ENCODE measurements around the gene EMILIN1.

The EMILIN1 gene

GRCh38 chr2:27081984-27082772 lies 3.8 kb downstream of the EMILIN1 start:
- DNase-seq: no peak

GRCh38 chr2:27082773-27083409 lies 4.5 kb downstream of the EMILIN1 start:
- no peak for DNase-seq

GRCh38 chr2:27083410-27084296 lies 5.2 kb downstream of the EMILIN1 start:
- DNase-seq: no peak

GRCh38 chr2:27084297-27085061 lies 6.1 kb downstream of the EMILIN1 start:
- DNase-seq: no peak

- DNase-seq: no peak
Observed at GRCh38 chr2:27085062-27085672, 6.8 kb downstream of the EMILIN1 start.

GRCh38 chr2:27085673-27086089 lies 7.3 kb downstream of the EMILIN1 start:
- DNase-seq: no peak

- peak; percentile 70 for DNase-seq
Observed at GRCh38 chr2:27086090-27086723, 7.8 kb downstream of the EMILIN1 start.

- no peak for DNase-seq
Observed at GRCh38 chr2:27086724-27087593, 8.5 kb downstream of the EMILIN1 start, which contains the start of gene KHK. TSS of gene KHK (plus strand) at chr2:27086772. CDS start at chr2:27087260, 488 bp downstream.

- DNase-seq: no peak
Observed at GRCh38 chr2:27087823-27088410, 9.5 kb downstream of the EMILIN1 start.

GRCh38 chr2:27088634-27089033 lies 10.2 kb downstream of the EMILIN1 start:
- no peak for DNase-seq

GRCh38 chr2:27089111-27089954 lies 10.9 kb downstream of the EMILIN1 start:
- no peak for DNase-seq

- DNase-seq: no peak
Observed at GRCh38 chr2:27091746-27092695, 13.6 kb downstream of the EMILIN1 start.

- no peak for DNase-seq
Observed at GRCh38 chr2:27092696-27093429, 14.4 kb downstream of the EMILIN1 start.

GRCh38 chr2:27093430-27094352 lies 15.3 kb downstream of the EMILIN1 start:
- no peak for DNase-seq

- DNase-seq: no peak
Observed at GRCh38 chr2:27094353-27094984, 16.1 kb downstream of the EMILIN1 start.

- DNase-seq: no peak
Observed at GRCh38 chr2:27095427-27095744, 17.0 kb downstream of the EMILIN1 start.

All from GF-D8 (cell line).